NCI-H2171 (cell line): ENCODE data around the gene CAVIN3.
"Not testable (repeated sequence)": the region's sequence is repeated elsewhere in the genome, so short reads cannot be mapped to it uniquely, and the experiment has no call there.

ENCODE experiments used
- DNase-seq: peaks from one replicate; lab custom pipeline; 2025; lab: John Stamatoyannopoulos, UW

The CAVIN3 gene

DNA sequence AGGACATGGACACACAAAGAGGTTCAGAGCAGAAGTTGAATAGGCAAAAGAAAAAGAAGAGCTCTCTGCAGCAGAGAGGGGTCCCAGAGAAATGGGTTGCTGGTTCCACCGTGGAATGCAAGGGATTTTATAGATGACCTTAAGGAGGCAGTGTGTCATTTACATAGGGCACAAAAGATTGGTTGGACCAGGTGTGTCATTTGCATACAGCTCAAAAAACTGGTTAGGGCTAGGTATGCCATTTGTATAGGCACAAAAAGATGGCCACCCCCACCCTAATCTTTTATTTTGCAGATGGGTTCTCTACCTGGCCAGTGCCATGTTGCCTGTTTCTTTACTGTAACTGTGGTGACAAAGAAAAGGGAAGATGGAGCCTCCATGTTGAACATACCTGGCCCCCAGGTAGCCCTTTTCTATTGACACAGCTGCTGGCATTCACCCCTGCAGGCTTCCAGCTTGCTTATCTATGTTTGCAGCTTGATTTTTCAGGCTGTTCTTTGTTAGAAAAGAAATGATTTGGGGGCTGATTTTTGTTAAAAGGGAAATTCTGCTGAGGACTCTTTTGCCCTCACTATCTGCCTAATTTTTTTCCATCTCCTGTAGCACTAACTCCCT, 3.1 kb upstream of the CAVIN3 start:
- no peak for DNase-seq

DNA sequence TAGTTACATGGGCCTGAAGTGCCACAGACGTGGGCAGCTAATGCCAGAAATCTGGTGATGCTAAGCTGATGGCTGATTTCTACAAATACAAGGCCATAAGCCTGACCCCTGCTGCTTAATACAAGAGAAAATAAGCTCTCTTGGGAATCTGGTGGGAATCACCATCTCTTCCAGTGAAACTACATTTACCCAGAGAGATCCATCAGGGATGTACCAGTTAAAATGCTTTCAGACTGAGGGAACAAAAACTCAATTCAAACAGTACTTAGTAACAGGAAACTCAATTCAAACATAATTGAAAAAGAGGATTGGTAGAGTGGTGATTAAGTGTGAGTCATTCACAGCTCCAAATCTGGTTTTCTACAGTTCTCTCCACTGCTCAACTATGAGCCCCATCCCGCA, 1.7 kb upstream of the CAVIN3 start:
- no peak for DNase-seq

- no peak for DNase-seq
Measured at GRCh38 chr11:6321356-6321755, 1.1 kb upstream of the CAVIN3 start.

- DNase-seq = no peak
Measured at GRCh38 chr11:6319704-6320410, 444 bp downstream of the CAVIN3 start.

- DNase-seq = no peak
Measured at GRCh38 chr11:6319001-6319703, 1.1 kb downstream of the CAVIN3 start.

- DNase-seq = no peak
Measured at GRCh38 chr11:6318204-6318603, 2.1 kb downstream of the CAVIN3 start.

- no peak for DNase-seq
Measured at GRCh38 chr11:6315811-6316425, 4.4 kb downstream of the CAVIN3 start.

GRCh38 chr11:6312106-6312505, 8.2 kb downstream of the CAVIN3 start:
- DNase-seq = no peak

DNA sequence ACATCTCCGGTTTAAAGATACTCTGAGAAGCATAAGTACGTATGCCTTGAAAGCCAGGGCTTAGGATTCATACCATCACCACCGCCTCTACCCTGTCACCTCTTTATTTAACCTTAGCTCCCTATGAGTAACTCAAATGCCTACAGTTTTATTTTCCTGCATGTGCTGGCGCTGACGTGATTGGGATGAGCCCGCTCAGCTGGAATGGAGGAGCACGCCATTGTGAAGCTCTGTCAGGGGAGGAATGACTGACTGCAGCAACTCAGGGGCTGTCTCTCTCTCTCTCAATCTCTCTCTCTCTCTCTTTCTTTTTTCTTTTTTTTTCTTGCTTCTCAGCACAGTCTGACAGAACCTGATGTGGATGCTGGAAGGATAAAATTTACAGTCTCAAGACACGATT, 12.4 kb downstream of the CAVIN3 start:
- DNase-seq = no peak

- no peak for DNase-seq
Measured at GRCh38 chr11:6305297-6305696, 15.0 kb downstream of the CAVIN3 start.

- no peak for DNase-seq
Measured at GRCh38 chr11:6303661-6304060, 16.6 kb downstream of the CAVIN3 start.

- DNase-seq = no peak
Measured at GRCh38 chr11:6301096-6301495, 19.2 kb downstream of the CAVIN3 start.

DNA sequence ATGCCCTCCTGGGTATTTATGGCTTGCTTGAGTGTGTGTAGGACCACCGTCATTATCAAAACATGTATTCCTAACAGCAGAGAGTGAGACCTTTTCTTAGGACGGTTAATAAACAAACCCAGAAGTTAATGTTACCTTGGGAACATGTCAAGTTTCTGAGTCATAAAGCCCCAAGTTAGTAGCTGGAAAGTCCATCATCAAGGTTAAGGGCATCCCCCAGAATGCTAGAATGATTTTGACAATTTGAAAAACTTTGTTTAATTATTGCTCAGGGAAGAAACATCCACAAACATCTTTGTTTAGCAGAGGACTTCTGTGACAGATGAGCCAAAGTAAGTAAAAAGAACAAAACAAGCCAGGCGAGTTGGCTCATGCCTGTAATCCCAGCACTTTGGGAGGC, 20.0 kb downstream of the CAVIN3 start:
- no peak for DNase-seq

DNA sequence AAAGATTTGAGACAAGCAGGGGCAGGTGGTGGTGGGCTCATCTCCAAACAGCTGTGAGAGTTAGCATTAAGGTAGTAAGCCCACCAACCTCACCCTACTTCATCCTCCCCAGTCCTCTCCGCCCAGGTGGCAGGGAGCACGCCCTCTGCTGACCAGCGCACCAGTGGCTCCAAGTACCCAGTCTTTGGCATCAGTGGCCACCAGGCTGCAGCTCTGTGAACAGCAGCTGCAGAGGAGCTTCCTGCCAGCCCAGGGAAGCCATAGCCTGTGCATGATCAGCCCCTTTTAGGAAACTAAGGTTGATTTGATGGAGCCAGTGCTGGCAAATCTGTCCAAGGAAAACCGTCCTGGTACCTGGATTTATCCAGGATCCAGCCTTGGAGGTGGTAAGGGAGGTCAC, 21.7 kb downstream of the CAVIN3 start:
- DNase-seq = no peak

DNA sequence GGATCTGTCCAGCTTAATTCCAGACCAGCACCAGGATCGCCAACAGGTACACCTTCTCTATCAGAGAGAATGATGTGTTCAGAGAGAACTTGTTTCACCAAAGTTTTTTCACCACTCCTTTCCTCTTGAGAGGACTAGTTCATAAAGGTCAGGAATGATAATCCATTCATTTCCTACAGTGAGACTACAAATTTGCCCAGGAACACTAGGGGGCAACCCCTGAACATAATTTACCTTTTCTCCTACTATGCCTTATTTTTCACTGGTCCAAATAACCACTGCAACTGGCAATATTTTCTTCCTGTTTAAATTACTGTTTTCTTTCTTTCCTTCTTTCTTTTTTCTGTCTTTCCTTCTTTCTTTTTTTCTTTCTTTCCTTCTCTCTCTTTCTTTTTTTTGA, 22.5 kb downstream of the CAVIN3 start:
- no peak for DNase-seq

- no peak for DNase-seq
Measured at GRCh38 chr11:6285019-6285418, 35.3 kb downstream of the CAVIN3 start.

- DNase-seq = no peak
Measured at GRCh38 chr11:6284250-6284649, 36.1 kb downstream of the CAVIN3 start.

DNA sequence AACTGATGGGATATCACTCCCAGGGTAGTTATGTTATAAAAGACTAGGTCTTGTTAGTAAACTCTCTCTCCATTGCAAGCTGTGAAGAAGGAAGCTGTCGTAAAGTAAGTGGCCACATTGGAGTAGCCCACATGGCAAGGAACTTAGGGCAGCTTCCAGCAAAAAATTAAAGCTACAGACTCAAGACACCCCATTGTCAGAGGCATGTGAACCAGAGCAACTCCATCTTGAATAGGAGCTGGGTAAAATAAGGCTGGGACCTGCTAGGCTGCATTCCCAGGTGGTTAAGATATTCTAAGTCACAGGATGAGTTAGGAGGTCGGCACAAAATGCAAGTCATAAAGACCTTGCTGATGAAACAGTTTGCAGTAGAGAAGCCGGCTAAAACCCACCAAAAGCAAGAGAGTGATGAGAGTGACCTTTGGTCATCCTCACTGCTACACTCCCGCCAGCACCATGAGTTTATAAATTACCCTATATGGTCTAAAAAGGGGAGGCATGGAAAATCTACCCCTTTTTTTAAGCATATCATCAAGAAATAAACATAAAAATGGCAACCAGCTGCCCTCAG, 36.8 kb downstream of the CAVIN3 start:
- DNase-seq = no peak

DNA sequence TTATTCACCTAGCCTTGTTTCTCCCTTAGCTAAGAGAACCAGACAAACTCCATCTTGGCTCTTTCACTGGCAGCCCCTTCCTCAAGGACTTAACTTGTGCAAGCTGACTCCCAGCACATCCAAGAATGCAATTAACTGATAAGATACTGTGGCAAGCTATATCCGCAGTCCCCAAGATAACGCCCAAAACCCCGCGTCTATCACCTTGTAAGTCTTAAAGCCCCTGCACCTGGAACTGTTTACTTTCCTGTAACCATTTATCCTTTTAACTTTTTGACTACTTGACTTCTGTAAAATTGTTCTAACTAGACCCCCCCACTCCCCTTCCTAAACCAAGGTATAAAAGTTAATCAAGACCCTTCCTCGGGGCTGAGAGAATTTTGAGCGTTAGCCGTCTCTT, 39.5 kb downstream of the CAVIN3 start:
- DNase-seq = not testable (repeated sequence)

DNA sequence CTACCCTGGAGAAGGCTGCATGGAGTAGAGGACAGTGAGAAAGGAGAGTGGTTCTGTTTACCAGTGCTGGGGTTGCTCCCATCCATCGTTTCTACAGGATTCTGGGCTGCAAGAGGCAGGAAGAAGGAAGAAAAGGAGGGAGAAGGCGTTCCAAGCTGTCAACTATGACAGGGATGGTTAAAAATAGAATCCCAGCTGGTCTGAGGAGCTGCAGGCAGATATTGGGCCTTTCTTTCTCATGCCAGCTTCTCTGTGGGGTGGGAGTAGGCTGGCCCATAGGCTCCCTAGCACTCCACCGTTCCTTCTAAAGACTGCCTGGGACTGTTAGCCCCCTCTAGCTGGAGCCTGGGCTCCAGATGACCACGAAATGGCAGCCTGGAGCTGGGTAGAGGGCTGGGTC, 47.1 kb downstream of the CAVIN3 start:
- no peak for DNase-seq

- DNase-seq = no peak
Measured at GRCh38 chr11:6271598-6271997, 48.7 kb downstream of the CAVIN3 start.

DNA sequence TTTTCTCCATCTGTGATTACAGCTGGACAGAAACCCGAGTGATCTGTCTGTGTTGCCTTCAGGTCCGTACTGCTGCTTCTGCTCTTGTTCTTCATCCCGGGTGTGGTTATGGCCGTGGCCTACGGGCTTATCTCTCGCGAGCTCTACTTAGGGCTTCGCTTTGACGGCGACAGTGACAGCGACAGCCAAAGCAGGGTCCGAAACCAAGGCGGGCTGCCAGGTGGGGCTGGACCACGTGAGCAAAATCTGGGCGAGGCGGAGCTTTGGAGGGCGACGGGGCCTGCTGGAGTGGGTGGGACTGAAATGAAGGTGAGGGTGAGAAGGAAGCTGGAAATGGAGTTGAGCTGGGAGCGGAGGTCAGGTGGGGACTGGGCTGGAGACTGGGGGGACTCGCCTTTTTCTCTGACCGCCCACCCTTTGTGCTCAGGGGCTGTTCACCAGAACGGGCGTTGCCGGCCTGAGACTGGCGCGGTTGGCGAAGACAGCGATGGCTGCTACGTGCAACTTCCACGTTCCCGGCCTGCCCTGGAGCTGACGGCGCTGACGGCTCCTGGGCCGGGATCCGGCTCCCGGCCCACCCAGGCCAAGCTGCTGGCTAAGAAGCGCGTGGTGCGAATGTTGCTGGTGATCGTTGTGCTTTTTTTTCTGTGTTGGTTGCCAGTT, 49.6 kb downstream of the CAVIN3 start:
- no peak for DNase-seq
